GM21526 (cell line): ENCODE data around the gene CDK5.
A peak's percentile ranks its signal among the peaks of the same experiment; 100 is the strongest.
"Not testable (repeated sequence)": the region's sequence is repeated elsewhere in the genome, so short reads cannot be mapped to it uniquely, and the experiment has no call there.

Experiments
- ATAC-seq: cut with Tn5 transposase; IDR thresholded peaks from one replicate; pipeline ENCODE4 v1.9.1; 2021; ENCODE audit warnings: moderate library complexity; ENCODE audit not compliant: unreplicated experiment, low FRiP score

The CDK5 gene

GRCh38 chr7:151038951-151039849 is 18.5 kb downstream of the CDK5 start:
- ATAC-seq, result no peak

DNA sequence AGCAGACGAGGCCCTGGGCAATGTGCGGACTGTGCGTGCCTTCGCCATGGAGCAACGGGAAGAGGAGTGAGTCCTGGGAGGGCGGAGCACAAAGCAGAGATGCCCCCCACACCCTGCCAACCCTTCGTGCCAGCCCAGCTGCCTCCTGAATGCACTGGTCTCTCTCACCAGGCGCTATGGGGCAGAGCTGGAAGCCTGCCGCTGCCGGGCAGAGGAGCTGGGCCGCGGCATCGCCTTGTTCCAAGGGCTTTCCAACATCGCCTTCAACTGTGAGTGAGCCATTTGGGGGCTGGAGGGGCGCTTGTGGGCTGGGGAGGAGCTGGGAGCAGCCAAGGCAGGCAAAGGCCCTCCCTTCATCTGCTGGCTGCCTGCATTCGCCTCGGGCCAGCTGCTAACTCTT is 21.8 kb downstream of the CDK5 start:
- no peak for ATAC-seq

DNA sequence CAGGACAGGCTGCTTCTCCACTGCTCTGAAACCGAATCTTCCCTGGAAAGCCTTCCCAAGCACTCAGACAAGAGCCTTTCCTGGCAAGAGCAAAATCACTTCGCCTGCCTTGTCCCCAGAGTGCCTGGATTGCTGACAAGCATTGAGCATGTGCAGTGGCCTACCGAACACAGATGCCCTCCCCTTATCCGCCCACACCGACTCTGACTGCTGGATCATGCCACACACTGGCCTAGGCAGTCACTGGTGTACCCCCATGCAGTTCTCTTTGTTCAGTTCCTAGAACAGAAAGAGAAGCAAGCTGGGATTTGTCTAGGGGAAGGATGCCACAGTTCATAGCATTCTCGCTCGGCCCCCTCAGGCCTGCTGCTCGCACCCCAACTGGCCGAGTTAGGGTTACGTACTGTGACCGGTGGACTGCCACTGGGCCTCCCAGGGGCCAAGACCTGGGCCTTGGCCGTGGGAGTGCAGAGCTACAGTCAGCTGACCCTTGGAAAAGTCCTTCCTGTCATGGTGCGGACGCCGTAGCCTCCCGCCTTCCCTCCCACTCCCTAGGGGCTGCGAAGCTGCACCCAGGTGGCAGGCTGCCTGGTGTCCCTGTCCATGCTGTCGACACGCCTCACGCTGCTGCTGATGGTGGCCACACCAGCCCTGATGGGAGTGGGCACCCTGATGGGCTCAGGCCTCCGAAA is 22.5 kb downstream of the CDK5 start:
- no peak for ATAC-seq

DNA sequence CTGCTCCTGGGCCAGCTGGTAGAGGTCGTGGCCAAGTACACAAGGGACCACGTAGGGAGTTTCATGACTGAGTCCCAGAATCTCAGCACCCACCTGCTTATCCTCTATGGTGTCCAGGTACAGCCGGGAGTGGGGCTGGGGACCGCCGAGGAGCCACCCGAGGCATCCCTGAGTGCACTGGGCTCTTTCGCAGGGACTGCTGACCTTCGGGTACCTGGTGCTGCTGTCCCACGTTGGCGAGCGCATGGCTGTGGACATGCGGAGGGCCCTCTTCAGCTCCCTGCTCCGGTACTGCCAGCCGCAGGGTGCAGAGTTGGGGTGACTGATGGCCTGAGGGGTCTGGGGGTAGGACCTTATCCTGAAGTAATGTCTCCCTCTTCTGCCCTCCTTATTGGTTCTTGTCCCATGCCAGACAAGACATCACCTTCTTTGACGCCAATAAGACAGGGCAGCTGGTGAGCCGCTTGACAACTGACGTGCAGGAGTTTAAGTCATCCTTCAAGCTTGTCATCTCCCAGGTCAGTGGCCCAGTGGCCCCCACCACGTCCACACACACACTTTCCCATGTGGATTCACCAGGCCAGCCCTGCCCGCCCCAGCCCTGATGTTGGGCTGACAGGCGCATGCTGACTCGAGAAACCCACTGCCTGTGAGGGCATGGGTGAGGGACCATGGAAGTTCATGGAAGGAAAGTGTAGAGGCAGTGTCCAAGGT is 23.2 kb downstream of the CDK5 start:
- no peak for ATAC-seq

DNA sequence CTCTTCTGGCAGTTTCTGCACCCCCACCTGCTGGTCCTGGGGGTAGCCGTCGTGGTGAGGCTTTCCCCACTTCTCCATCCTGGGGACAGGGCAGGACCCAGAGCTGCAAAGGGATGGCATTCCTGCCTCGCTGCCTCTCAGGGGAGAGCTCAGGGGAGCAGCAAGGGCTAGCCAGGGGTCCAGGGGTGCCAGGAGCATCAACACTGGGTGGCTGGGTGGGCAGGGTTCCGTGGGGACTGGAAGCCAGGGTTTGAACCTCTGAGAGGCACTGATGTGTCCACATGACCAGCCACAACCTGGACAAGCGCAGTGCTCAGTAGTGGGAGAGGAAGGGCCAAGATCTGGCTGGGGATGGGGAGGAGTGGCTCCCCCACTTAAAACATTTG is 23.8 kb downstream of the CDK5 start:
- no peak for ATAC-seq

GRCh38 chr7:151032936-151033863 is 24.5 kb downstream of the CDK5 start:
- no peak for ATAC-seq

GRCh38 chr7:151031011-151031410 is 26.7 kb downstream of the CDK5 start:
- ATAC-seq, result no peak

GRCh38 chr7:151028948-151029501 is 28.7 kb downstream of the CDK5 start:
- no peak for ATAC-seq

DNA sequence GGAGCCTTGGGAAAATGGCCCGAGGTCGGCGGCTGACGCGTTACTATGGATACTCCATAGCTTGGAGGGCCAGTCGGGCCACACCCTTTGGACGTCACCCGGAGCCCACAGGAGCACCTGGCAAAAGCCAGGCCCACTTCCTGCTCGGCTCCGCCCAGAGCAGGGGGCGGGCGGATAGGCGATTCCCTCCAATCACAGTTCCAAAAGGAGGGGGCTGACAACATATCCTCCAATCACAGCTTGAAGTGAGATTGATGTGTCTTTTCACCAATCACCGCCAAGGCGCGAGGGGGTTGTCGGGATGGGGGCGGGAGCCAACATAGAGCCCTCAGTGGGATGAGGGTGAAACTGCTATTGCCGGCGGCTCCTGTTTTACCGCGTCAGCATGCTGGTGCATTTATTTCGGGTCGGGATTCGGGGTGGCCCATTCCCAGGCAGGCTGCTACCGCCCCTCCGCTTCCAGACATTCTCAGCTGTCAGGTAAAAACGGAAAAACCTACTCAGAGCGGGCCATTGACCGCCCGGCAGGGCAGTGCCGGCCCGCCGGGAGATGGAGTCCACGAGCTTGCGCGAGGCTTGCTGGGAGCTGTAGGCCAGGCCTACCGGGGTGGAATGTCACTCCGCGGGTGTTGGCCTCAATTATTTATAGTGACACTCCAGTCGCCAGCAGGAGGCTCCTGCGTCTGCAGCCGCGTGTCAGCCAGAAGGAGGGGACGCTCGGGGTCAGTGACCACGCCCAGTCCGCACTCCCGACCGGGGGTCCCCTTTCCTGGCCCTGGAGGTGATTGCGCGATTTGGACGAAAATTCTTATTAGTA is 29.4 kb downstream of the CDK5 start, which contains the start of gene ABCB8:
Gene ABCB8, plus strand, starts transcription at position 320 of the 817 bp plus-strand sequence. Its CDS starts 66 bp downstream, at position 386.
- peak; percentile 97 for ATAC-seq

- ATAC-seq, result peak; percentile 1
Observed at GRCh38 chr7:151027728-151028130, 30.0 kb downstream of the CDK5 start.

- ATAC-seq, result not testable (repeated sequence)
Observed at GRCh38 chr7:151026771-151027727, 30.6 kb downstream of the CDK5 start.

DNA sequence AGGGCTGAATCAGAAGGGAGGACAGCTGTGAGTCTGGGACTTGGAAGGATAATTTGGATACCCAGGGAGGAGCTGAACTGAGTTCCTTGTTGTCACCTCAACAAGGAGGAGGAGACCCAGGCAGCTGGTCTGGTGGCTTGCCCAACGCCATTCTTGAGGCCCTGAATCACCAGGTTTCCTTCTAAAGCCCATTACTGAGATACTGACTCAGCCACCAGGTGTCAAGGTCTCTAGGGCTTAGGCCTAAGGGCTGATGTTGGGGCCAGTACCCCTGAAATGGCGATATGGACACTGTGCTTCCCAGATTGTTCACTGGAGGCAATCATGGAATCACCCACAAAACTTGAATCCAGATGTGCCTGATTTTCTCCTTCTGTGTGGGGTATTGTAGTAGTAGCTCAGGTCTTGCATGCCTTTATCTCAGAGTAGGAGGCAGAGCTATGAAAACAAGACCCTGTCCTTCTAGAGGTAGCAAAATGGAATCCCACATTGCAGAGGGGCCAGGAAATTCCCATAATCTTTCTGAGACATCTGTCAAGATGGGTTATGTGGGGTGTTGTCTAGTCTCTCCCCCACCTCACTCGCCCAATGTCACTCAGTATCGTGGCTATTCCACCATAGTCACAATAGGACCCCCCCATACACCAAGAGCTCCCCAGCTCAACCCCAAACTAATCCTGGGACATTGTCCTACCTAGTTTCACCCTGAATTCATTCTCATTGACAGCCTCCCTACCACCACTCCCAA is 31.6 kb downstream of the CDK5 start:
- ATAC-seq, result no peak

GRCh38 chr7:151024435-151025056 is 33.2 kb downstream of the CDK5 start, which contains the start of gene ATG9B:
ATG9B (minus strand) TSS chr7:151024494; CDS start chr7:151024423, 71 bp downstream.
- no peak for ATAC-seq

DNA sequence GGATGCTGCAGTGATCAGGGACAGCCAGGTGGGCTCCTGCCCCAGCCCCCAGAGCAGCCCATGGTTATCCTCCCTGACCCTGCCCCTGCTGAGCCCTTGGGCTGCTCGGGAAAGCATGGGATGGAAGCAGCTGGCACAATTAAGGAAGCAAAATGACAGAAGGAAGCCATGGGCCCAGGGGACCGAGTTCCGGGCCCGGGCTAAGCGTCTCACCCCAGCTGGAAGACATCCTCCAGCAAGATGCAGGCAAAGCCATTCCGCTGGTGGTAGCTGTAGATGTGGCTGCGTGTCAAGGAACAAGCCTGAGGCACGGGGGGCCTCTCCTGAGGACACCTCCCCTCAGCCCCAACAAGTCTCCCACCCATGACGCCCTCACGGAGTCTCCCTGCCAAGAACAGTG is 34.5 kb downstream of the CDK5 start:
- ATAC-seq, result no peak

- ATAC-seq, result no peak
Observed at GRCh38 chr7:151020231-151020630, 37.5 kb downstream of the CDK5 start.

DNA sequence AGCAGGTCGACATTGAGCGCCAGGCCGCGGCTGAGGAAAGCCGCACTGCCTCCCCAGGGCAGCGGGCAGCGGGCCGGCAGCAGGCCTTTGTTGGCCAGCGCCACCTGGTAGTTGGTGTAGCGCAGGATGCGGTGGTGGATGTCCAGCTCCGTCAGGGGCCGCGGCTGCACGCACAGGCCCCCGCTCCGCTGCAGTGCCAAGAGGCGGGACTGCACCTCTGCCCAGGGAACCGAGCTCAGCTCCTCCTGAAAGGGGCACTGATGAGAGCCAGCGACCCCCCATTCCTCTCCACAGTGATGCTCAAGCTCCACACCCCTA is 38.6 kb downstream of the CDK5 start:
- no peak for ATAC-seq
